GM19463 (cell line): ENCODE measurements around the gene BRD7.

Experiments used
- ATAC-seq: cut with Tn5 transposase; IDR thresholded peaks from one replicate; pipeline ENCODE4 v1.9.1; 2021; ENCODE audit warnings: mild to moderate bottlenecking, moderate library complexity; ENCODE audit not compliant: unreplicated experiment

The BRD7 gene

DNA sequence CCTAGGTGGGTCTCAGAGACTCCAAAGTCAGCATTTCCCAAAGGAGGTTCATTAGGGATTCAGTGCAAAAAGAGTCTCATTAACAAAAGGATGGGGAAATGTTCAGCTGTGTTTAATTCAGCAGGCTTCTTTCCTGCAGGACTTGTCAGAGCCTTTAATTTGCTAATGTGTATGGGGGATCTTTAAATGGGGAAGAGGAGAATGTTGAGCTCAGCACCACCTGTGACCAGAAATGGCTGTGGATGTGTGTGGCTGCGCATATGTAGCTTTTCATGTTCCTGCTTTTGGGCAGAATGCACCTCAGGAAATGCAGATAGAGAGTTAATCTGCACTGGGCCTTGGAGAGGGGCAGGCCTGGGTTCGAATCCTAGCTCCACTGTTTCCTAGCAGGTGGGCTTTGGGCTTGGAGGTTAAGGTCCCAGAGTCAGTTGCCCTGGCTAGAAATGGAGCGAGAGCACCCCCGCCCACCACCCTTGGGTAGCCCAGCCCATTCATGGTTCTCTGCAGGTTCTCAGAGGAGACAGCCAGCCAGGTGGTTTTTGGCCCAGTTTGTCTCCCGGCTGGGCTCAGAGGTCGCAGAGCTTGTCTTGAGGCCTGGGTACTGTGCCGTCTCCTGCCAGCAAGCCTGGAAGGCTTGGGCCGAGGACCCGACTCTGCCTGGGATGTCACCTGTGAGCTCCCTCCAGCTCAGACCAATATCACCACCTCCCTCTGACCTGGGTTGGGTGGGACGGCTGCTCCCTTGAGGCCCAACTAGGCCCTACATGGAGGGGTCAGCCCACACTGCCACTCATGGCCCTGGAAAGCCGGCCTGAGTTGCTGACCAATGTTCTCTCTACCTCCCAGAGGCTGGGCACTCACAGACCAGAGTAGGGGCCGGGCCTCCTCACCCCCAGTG is 93.1 kb downstream of the BRD7 start:
- ATAC-seq: no peak

DNA sequence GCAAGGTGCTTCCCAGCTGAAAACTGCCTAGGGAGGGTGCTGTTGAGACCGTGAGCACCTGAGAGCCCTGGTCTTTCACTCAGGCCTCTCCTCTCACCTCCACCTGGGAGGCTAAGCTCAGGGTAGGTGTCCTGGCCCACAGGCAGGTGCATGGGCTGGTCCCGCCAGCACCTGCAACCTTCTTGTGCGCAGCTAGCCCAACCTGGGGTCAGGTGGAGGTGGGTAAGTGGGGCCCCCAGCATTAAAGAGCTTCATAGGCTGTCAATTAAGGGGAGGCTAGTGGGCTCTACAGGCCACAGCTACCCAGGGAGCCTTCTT is 93.7 kb downstream of the BRD7 start:
- no peak for ATAC-seq

DNA sequence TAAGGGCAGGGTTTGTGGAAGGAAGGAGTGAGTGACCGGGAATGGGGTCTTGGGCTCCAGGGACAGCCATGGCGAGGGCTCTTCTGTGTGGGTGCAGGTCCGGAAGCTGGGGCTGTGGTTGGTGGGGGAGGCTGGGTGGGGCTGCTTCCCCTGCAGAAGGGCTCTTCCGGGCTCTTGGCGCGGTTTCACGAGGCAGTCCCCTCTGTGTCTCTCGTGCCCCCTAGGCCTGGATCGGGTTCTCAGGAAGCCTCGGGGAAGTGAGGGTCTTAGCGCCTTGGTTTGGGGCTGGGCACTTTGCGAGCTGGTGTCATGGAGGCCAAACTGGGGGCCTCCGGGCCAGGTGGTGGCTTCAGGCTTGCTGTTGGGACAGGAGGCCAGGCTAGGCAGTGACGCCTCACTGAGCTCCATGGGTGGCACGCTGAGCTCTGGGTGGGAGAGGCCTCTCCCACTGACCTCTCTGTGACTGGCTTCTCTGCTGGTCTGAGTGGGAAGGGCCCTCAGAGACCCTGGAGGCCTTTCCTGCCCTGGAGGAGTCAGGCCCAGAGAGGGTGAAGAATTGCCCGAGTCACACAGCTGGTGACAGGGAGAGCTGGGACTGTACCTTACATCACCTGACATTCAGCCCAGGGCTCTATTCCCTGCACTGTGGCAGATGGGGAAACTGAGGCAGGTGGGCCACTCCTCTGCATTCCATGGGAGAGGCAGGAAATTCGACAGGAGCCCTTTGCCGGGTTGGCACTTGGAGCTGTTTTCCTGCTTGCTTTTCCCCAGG is 94.3 kb downstream of the BRD7 start:
- ATAC-seq: peak; percentile 33

DNA sequence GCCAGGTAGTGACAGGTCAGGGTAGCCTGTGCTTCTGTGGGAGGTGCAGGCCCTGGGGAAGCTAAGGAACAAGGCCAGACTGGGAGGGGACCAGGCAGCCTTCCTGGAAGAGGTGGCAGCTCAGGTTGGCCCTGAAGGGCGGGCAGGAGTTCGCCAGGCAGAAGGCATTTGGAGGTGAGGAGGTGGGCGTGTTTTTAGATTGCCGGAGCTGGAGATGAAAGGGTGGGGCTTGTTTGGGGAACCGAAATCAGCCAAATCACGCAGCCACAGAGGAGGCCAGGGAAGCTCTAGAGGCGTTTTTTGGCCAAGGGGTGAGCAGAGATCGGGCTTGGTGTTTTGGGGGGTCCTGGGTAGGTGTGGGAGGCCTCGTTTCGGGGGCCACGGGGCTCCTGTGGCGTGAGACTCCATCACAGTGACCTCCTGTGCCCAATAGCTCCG is 94.9 kb downstream of the BRD7 start:
- peak; percentile 81 for ATAC-seq

DNA sequence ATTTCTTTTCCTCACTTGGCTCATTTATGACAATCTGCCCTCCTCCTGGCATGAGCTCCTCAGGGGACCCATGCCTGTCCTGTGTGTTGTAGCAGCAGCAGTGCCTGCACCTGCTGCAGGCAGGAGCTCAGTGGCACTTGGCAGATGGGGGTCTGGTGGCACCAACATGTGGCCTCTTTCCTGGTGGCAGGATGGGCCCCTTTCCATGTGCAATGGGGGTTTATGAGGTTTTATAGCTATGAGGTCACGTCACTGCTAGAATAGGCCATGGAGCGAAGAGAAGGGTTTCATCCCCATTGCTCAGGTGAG is 95.5 kb downstream of the BRD7 start:
- no peak for ATAC-seq

DNA sequence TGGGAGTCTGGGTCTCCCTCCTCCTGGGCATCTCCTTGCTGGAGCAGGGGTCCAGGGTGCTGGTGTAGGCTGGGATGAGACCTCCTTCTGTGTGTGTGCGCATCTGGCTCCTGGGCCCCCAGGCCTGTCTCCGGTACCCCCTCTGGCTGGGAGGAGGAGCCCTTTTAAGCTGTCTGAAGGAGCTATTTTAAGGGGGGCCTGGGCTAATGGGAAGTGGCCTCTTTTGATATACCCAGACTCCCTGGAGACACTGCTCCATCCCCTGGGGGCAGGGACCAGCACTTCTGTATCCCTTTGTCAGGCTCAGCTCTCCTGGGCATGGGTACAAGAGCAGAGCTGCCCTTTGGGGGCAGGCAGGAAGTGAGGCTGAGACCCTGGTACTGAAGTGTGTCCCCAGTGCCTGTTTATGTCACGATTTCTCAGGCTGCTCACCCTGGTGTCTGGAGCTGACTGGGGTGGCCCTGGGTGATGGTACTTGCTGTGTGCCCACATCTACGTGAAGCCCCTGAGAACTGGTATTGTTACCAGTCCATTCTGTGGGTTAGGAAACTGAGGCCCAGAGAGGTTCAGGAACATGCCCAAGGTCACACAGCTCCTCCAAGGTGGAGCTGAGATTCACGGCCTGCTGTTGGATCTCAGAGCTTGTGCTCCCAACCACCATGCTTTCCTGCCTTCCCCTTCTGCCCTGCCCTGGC is 96.0 kb downstream of the BRD7 start:
- ATAC-seq: no peak

DNA sequence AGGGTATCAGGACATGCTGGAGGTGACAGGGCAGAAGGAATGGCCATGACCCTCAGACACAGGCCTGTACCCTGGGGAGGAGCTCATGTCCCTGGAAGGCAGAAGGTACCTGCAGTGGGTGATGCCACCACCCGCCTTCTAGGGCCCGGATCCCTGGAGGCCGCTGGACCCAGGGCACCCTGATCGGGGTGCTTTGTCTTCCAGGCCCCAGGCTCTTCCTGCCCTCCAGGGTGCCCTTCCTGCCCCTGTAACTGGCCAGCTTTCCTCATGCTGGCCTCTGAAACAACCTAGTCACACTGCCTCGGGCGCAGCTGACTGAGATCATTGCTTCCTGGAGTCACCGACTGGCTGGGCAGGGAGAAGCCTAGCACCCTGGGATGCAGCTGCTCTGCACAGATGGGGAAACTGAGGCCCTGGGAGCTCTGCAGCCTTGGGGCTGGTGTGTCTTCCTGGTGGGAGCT is 96.6 kb downstream of the BRD7 start:
- ATAC-seq: no peak

DNA sequence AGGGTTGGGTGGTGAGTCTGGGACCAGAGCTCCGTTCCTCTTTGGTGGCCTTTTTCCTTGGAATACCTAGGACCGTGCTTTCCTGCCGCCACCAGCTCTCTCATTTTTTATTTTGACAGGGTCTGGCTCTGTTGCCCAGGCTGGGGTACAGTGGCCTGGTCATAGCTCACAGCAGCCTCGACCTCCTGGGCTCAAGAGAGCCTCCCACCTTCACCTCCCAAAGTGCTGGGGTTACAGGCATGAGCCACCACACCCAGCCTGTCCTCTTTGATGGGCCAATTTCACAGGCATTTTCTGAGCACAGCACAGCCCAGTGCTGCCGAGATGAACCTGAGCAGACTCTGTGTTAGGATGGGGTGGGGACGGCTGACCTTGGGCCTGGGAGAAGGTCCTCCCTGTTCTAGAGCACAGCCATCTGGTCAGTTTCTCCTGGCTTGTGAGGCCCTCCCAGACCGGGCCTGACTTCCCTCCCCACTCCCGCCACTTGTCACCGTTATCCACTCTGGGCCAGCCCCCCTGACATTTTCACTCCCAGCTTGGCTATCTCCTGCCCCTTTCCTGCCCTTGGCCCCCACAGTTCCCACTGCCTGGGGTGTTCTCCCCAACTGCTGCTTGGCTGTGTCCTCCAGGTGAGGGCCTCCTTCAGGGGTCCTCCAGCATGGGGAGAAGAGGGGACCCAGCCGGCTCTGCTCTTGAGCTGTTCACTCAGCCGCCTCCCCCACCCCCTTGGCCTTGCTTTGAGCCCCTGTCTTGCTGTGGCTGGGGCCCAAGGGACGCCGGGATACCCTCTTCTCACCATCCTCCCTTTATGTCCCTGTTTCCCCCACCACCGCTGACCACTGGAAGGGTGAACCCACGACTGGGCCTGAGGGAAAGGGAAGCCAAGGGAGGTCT is 97.4 kb downstream of the BRD7 start:
- ATAC-seq: no peak

DNA sequence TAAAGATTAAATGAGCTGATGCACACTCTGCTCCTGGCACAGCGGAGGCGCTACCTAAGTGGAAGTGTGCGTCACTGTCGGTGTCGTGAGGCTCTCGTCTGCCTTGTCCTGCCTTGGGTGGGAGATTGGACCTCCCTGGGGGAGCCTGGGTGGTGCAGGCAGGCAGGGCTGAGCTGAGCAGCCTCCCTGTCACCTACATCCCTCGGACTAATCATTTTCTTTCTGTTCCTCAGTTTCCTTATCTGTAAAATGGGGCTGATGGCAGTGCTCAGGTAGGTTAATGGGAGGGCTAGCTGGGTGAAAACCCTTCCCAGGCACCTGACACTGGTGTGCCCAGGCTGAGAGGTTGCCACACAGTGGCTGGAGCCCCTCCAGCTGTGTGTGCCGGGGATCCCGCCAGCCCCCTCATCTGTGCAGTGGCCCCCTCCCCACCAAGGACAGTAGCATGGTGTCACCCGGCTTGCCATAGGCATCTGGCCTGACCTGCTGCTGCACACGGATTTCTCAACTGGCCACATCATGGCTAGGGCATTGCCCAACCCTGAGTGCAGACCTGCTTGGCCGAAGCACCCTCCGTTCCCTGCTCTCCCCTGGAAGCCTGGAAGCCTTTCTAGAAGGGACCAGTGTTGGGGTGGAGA is 98.2 kb downstream of the BRD7 start:
- ATAC-seq: no peak

DNA sequence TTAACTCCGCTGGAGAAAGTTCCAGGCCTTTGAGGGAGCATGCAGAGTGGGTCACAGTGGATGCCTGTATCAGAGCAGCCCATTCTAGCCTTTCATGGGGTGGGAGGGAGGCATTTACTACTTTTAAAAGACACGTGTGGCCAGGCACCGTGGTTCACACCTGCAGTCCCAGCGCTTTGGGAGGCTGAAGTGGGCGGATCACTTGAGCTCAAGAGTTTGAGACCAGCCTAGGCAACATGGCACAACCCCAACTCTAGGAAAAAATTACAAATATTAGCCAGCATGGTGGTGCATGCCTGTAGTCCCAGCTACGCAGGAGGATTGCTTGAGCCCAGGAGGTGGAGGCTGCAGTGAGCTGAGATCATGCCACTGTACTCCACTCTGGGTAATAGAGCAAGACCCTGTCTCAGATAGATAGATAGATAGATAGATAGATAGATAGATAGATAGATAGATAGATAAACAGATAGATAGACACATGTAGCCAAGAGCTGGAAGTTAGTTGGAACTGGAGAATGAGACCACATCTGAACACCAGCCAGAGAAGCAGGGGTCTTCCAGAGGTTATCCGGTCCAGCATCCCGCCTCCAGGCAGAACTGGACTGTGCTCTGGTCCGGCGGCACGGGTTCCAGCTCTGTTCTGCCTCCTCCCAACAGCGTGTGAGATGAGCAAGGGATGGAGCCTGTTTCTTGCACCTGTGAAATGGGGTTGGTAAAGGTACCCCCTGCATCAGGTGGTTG is 98.8 kb downstream of the BRD7 start:
- ATAC-seq: no peak

DNA sequence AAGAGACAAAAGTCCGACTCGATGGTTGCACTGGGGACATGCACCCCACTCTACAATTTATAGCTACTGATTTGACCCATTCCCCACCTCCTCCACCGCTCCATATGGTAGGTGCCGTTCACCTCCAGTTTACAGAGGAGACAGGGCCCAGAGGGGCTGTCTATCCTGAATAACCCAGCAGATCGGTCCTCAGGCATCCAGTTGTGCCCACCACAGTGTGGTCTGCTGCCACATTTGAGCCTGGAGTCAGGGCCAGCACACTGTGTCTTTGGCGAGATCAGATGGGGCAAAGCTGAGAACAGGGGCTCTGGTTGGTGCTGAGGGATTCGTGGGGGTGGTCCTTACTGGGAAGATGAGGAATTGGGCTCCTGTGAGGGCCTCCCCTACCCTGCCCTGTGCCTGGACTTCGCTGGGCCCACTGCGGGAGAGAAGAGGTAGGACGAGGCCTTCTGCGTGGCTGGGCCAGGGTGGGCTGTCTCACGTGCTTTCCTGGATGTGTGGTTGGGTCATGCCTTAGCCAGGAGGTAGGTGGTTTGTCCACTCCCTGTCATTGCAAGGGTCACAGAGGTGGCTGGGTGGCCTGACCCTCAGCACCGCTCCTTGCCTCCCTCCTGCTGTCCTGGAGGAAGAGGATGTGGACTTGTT is 99.6 kb downstream of the BRD7 start:
- no peak for ATAC-seq

DNA sequence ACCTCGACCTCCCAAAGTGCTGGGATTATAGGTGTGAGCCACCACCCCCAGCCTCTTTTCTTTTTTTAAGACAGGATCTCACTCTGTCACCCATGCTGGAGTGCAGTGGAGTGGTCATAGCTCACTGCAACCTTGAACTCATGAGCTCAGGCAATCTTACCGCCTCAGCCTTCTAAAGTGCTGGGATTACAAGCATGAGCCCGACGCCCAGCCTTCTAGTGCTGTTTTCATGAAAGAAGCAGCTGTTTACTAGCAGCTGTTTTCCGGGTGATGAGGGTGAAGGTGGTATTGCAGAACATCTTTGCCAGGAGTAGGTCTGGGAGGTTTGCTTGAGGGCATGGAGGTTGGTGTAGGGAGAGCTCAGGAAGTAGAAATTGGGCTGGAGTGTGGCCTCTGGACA is 100.4 kb downstream of the BRD7 start:
- ATAC-seq: no peak

DNA sequence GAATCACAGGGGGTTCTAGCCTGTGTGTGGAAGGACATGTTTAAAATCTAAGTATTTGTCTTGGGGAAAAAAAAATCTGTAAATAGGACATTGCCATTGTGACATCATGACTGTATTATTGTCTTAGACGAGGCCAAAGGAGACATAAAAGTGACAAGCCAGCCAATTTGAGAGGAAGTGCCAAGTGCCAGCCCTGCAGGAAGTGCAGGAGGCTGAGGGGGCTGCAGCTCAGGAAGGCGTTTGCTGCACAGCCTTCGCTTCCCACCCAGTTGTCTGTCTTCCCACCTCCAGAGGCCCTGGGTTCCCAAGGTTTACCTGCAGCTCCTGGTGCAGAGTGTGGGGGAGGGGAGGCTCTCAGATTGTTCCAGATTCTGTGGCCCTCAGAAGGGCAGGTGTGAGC is 101.1 kb downstream of the BRD7 start:
- no peak for ATAC-seq

DNA sequence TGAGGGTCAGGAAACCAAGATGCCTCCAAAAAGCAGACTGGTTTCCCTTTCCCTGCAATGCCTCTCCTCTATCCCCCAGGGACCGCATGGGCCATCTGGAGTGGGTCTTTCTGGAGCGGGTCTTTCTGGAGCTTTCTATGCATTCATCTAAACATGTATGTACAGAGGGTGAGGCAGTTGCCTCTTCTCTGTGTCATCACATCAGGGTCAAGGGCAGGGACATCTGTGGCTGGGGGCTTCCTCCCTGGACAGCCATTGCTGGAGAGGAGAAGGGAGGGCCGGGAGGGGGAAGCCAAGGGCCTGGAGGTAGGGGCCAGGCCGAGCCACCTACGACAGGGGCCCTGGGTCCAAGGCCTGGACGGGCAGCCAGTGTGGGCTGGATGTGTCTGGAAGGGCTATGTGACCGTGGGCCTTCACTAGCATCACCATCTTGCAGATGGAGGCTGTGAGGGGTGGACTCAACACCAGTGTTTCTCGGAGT is 101.6 kb downstream of the BRD7 start:
- no peak for ATAC-seq

DNA sequence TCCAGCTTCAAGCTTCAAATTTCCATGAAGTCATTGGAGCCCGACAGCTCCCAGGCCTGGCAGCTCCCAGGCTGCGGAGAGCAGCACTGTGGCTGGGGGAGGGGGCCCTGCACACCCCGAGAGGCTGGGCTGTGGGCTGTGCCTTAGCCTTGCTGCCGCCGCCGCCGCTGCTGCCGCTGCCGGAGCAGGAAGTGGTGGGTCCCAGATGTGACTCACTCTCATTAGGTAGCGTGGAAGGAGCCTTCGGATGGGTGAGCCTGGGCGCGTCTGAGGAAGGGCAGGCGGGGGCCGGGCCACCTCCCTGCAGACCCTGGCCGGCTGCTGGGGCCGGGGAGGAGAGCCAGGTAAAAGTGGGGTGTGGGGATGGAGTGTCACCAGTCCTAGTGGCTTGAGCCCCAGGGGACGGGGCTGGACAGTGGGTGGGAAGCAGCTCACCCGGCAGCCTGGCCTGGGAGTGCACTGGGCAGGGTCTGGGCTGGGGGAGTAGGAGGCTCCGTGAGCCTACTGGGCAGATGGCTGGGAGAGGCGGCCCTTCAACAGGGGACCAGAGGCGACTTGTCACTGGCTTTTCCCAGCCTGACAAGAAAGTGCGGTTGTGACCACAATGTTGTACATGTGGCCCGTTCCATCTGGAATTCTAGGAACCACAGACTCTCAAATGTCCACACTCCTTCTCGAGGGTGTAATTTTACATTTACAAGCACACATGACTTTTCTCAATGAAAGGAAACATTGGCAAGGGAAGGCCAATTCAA is 102.3 kb downstream of the BRD7 start, which contains the start of gene ADCY7:
ADCY7 (plus strand) TSS at position 215 of the 755 bp plus-strand sequence. CDS start 21,629 bp downstream, outside the sequence.
- ATAC-seq: peak; percentile 77
